ENCODE data around the gene PLAU. TPM values are rescaled to one million over a fixed set of nuclear protein-coding genes. Genes with fewer than 3 reads are reported as not detected.

Gene PLAU
- total RNA-seq (2021; fragmentation: NEBNext Ultra II Directional; extraction: Animal tissue kit (Norgen Biotek cat#: 25700)) = 10 to 100 TPM; 14.0 to 25.5 (median 24.0) TPM
- long read RNA-seq, transcript PLAU-201 (11 exons, 2,321 nt) = major isoform, 26 of 31 reads
- long read RNA-seq, partial matches to known transcripts = 2 of 31 reads
- long read RNA-seq, other reads (novel, unspliced or antisense) = 3 of 31 reads

- TF ChIP-seq, protein P1, sequence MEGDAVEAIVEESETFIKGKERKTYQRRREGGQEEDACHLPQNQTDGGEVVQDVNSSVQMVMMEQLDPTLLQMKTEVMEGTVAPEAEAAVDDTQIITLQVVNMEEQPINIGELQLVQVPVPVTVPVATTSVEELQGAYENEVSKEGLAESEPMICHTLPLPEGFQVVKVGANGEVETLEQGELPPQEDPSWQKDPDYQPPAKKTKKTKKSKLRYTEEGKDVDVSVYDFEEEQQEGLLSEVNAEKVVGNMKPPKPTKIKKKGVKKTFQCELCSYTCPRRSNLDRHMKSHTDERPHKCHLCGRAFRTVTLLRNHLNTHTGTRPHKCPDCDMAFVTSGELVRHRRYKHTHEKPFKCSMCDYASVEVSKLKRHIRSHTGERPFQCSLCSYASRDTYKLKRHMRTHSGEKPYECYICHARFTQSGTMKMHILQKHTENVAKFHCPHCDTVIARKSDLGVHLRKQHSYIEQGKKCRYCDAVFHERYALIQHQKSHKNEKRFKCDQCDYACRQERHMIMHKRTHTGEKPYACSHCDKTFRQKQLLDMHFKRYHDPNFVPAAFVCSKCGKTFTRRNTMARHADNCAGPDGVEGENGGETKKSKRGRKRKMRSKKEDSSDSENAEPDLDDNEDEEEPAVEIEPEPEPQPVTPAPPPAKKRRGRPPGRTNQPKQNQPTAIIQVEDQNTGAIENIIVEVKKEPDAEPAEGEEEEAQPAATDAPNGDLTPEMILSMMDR (IDR thresholded peaks at IDR 0.05) = no peak
- Mint-ChIP-seq H3K27ac (peak within 1 kb of the TSS; percentile 98), H3K4me3 (peak within 1 kb of the TSS; percentile 95), H3K9me3 (peaks cover 4% of the 10 kb centered on the region; the same call in 1 of the 2 replicates), H3K36me3 (ENCODE audit: low read depth) (peaks cover 35% of the 10 kb centered on the region), H3K27me3 (ENCODE audit: insufficient read depth) (peaks cover 2% of the 10 kb centered on the region), H3K4me1 (ENCODE audit: low read depth) (peaks cover 71% of the 10 kb centered on the region)
- DNase-seq = no peak
Observed at GRCh38 chr10:73910764-73911552, at the start of gene PLAU. Gene PLAU, plus strand, starts transcription at chr10:73911132. Its CDS starts 424 bp downstream, at chr10:73911556.

GRCh38 chr10:73862011-73862410 lies 48.9 kb upstream of the PLAU start:
- Mint-ChIP-seq H3K27ac (no peak overlapping the region), H3K36me3 (ENCODE audit: low read depth) (peaks cover 22% of the 10 kb centered on the region), H3K4me3 (no peak overlapping the region), H3K27me3 (ENCODE audit: insufficient read depth) (peaks cover 2% of the 10 kb centered on the region; the same call in 1 of the 2 replicates), H3K9me3 (no peaks in the 10 kb centered on the region), H3K4me1 (ENCODE audit: low read depth) (peaks cover 36% of the 10 kb centered on the region)
- DNase-seq = no peak
- TF ChIP-seq, protein P1 (IDR thresholded peaks at IDR 0.05) = no peak

DNA sequence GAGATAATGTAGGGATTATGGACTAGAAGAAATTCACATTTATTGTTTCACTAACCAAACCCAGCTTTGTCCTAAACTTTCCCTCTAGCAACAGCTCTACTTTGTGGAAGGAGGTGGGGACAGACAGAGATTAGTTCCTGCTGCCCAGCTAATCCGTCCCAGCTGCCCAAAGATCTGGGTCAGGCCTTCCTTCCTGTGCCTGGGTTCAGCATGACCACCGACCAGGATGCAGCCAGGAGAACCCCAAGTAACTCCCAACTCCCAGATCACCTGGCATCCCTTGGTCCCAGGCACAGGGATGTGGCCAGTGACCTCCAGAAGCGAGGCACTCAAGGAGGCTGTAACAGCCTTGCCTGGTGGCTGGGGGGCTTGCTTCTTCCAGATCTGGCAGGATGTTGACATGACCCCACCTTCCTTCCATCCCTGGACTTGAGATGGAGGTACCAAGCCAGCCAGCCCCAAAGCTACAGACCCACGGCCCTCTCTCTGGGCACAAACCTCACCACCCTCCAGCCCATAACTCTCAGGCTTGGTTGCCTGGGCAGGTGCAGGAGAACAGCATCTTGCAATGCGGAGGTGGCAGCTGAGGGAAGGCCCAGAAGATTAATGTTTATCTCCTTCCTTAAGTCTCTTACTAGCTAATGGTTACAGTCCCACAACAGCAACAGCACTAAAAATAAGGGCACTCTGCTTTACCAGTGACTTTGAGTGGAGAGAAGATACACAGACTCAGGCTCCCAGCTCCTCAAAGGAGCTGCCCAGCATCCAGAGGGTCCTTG lies 47.7 kb upstream of the PLAU start:
- Mint-ChIP-seq H3K4me3 (no peak overlapping the region), H3K9me3 (no peaks in the 10 kb centered on the region), H3K27ac (peak overlapping the region; percentile 29; the same call in 1 of the 2 replicates), H3K4me1 (ENCODE audit: low read depth) (peaks cover 24% of the 10 kb centered on the region), H3K36me3 (ENCODE audit: low read depth) (peaks cover 26% of the 10 kb centered on the region), H3K27me3 (ENCODE audit: insufficient read depth) (peaks cover 2% of the 10 kb centered on the region)
- TF ChIP-seq, protein P1 (IDR thresholded peaks at IDR 0.05) = no peak
- DNase-seq = no peak

DNA sequence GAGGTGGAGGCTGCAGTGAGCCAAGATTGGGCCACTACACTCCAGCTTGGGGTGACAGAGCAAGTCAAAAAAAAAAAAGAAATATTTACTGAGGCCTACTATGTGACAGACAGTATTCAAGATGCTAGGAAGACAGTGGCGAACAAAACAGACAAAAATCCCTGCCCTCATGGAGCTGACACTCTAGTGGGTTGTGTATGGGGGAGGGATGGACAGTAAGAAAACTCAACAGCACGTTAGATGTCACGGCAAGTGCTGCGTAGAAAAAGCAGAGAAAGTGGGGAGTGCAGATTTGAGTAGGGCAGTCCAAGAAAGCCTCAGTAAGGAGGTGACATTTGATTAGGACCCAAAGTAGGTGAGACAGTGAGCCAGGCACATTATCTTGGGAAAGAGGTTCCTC lies 46.7 kb upstream of the PLAU start:
- no peaks in the 10 kb centered on the region for H3K9me3 Mint-ChIP-seq
- TF ChIP-seq, protein P1 (IDR thresholded peaks at IDR 0.05) = no peak
- peaks cover 22% of the 10 kb centered on the region for H3K36me3 Mint-ChIP-seq (ENCODE audit: low read depth)
- no peak overlapping the region for H3K4me3 Mint-ChIP-seq
- DNase-seq = no peak
- peaks cover 14% of the 10 kb centered on the region for H3K4me1 Mint-ChIP-seq (ENCODE audit: low read depth)
- no peaks in the 10 kb centered on the region; the same call in none of the 2 replicates for H3K27me3 Mint-ChIP-seq (ENCODE audit: insufficient read depth)
- H3K27ac Mint-ChIP-seq = no peak overlapping the region

- peaks cover 7% of the 10 kb centered on the region; the same call in 1 of the 2 replicates for H3K4me1 Mint-ChIP-seq (ENCODE audit: low read depth)
- DNase-seq = no peak
- TF ChIP-seq, protein P1 (IDR thresholded peaks at IDR 0.05) = no peak
- H3K36me3 Mint-ChIP-seq (ENCODE audit: low read depth) = peaks cover 22% of the 10 kb centered on the region
- H3K9me3 Mint-ChIP-seq = no peaks in the 10 kb centered on the region
- no peak overlapping the region for H3K4me3 Mint-ChIP-seq
- H3K27ac Mint-ChIP-seq = no peak overlapping the region
- no peaks in the 10 kb centered on the region; the same call in none of the 2 replicates for H3K27me3 Mint-ChIP-seq (ENCODE audit: insufficient read depth)
Observed at GRCh38 chr10:73865107-73865458, 45.8 kb upstream of the PLAU start.
